Lung (tissue), 12 donors: ENCODE results near the gene TJP2. TPM values are rescaled to one million over a fixed set of nuclear protein-coding genes. Genes with fewer than 3 reads are reported as not detected.

Experiments
- ATAC-seq: fragments of 200-7000 bp; cut with Tn5 transposase; one replicate; pipeline ENCODE4 v1.9.1; 2020; ENCODE audit warnings: moderate number of reproducible peaks; ENCODE audit not compliant: insufficient read depth, low FRiP score
- DNase-seq, 3 donors: peaks; one replicate each; pipeline ENCODE4 v3.0.0-alpha.2; 2013 to 2017
- H3K27ac ChIP-seq, 2 donors: one replicate each; pipeline ENCODE4 v1.5.1; 2013; ENCODE audit warnings: mild to moderate bottlenecking in 2 of 2, moderate library complexity in 2 of 2, control low read depth in 1 of 2, inconsistent platforms in 1 of 2, low read depth in 1 of 2, low read length in 1 of 2
- H3K27me3 ChIP-seq, 3 donors: one replicate each; pipeline ENCODE4 v1.5.1; 2013; ENCODE audit warnings: low read length in 2 of 3; ENCODE audit not compliant: control insufficient read depth in 3 of 3, insufficient read depth in 3 of 3
- H3K36me3 ChIP-seq, 4 donors: one replicate each; pipeline ENCODE4 v1.5.1; 2013; ENCODE audit warnings: low read length in 4 of 4, mild to moderate bottlenecking in 1 of 4, moderate library complexity in 1 of 4; ENCODE audit not compliant: control insufficient read depth in 4 of 4, insufficient read depth in 4 of 4
- H3K4me1 ChIP-seq, 5 donors: one replicate each; pipeline ENCODE4 v1.5.1; 2013; ENCODE audit warnings: low read length in 5 of 5, mild to moderate bottlenecking in 2 of 5, moderate library complexity in 1 of 5; ENCODE audit not compliant: control insufficient read depth in 5 of 5, insufficient read depth in 5 of 5
- H3K4me3 ChIP-seq: one replicate; pipeline ENCODE4 v1.5.1; 2013; ENCODE audit warnings: mild to moderate bottlenecking, control low read depth, moderate library complexity
- H3K9ac ChIP-seq, 2 donors: one replicate each; pipeline ENCODE4 v1.5.1; 2013; ENCODE audit warnings: low read length in 2 of 2, control low read depth in 1 of 2; ENCODE audit not compliant: insufficient read depth in 1 of 2
- H3K9me3 ChIP-seq, 4 donors: one replicate each; pipeline ENCODE4 v1.5.1; 2013; ENCODE audit warnings: low read length in 3 of 4, mild to moderate bottlenecking in 1 of 4, moderate library complexity in 1 of 4; ENCODE audit not compliant: control insufficient read depth in 4 of 4, insufficient read depth in 3 of 4
- WGBS, 2 donors: extraction: QIAGEN DNeasy Blood & Tissue Kit; methylation state at CpG; one replicate each; pipeline ENCODE4 v1.1.7; 2013; 5-methylcytosine and 5-hydroxymethylcytosine counted together
- polyA plus RNA-seq, 2 donors: library from polyadenylated mRNA; stranded (reverse); fragments of 200-250 nt; gene quantifications; one replicate each; pipeline ENCODE4 v1.2.1, GENCODE V29; 2013
- total RNA-seq, 2 donors: library from RNA; depleted of rRNA in 1 of 2; stranded (reverse); fragments of >200 nt in 1 of 2; gene quantifications; one replicate each; pipeline ENCODE4 v1.2.1, GENCODE V29; 2014 to 2021
- TF ChIP-seq, protein P1 (sequence below): IDR thresholded peaks from 2 replicates; pipeline ENCODE4 v1.5.1; 2012; ENCODE audit warnings: mild to moderate bottlenecking; ENCODE audit errors: control extremely low read depth, extremely low read depth
- donor health status: control.
- donor health status: control.
- donor health status: Bipolar disorder and iron deficiency.
- donor health status: healthy.
- donor health status: DM: yes; HTN: yes; CAD: no.

The TJP2 gene
- total and polyA plus RNA-seq, 4 donors: 39.3 to 181 (median 73.6) TPM

DNA sequence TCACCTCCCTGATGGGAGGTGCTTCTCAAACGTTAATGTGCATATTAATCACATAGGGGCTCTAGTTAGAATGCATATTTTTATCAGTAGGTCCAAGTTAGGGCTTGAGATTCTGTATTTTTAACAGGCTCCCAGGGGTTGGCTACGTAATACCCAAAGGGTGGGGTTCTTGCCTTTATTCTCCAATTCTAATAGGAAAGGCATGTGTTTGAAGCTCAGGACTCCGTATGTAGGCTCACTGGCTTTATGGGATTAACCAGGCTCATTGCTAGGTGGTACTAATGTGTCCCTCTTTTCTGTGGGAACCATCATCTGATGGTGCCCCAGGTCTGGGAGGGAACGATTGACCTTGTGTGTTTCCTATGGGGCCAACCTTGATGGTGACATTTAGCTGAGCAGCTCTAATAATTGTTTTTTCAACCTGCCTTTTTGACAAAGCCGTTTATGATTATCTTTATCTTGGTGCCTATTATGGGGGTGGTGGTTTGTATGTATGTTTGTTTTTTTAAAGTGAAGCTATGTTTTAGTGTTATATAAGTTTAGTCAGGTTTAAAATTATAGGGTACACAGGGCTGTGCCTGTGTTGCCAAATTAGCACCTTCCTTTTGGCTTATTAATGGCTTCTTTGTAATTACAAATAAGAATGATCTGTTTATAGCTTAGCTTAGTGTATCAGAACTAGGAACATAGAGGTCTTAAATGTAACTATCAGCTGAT is 20.8 kb downstream of the TJP2 start:
- peaks cover 17 to 35% (median 27%) of the 10 kb centered on the region in 5 donors for H3K4me1 ChIP-seq
- no peaks in the 10 kb centered on the region for H3K27me3 ChIP-seq
- no peak overlapping the region for H3K9ac ChIP-seq
- DNase-seq: no peak
- peak overlapping the region in 1 of 2 donors; percentile 35 for H3K27ac ChIP-seq
- ATAC-seq: no peak
- no peaks in the 10 kb centered on the region for H3K36me3 ChIP-seq
- no peak overlapping the region for H3K4me3 ChIP-seq
- no peaks in the 10 kb centered on the region for H3K9me3 ChIP-seq
- 61 to 64% methylated on average over 5 of the region's 5 CpGs for WGBS, 2 donors
- TF ChIP-seq, protein P1, sequence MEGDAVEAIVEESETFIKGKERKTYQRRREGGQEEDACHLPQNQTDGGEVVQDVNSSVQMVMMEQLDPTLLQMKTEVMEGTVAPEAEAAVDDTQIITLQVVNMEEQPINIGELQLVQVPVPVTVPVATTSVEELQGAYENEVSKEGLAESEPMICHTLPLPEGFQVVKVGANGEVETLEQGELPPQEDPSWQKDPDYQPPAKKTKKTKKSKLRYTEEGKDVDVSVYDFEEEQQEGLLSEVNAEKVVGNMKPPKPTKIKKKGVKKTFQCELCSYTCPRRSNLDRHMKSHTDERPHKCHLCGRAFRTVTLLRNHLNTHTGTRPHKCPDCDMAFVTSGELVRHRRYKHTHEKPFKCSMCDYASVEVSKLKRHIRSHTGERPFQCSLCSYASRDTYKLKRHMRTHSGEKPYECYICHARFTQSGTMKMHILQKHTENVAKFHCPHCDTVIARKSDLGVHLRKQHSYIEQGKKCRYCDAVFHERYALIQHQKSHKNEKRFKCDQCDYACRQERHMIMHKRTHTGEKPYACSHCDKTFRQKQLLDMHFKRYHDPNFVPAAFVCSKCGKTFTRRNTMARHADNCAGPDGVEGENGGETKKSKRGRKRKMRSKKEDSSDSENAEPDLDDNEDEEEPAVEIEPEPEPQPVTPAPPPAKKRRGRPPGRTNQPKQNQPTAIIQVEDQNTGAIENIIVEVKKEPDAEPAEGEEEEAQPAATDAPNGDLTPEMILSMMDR: no peak

GRCh38 chr9:69195668-69196067 is 21.6 kb downstream of the TJP2 start:
- no peak for DNase-seq
- no peak overlapping the region for H3K9ac ChIP-seq
- no peak for ATAC-seq
- H3K4me1 ChIP-seq: peaks cover 21 to 34% (median 26%) of the 10 kb centered on the region in 5 donors
- TF ChIP-seq, protein P1: no peak
- no peak overlapping the region for H3K4me3 ChIP-seq
- no peaks in the 10 kb centered on the region for H3K36me3 ChIP-seq
- H3K27me3 ChIP-seq: no peaks in the 10 kb centered on the region
- H3K27ac ChIP-seq: peak overlapping the region in 1 of 2 donors; percentile 35
- no peaks in the 10 kb centered on the region for H3K9me3 ChIP-seq
- WGBS, 2 donors: 54 to 60% methylated on average over 3 of the region's 3 CpGs

- Histone ChIP-seq H3K9me3 (no peaks in the 10 kb centered on the region), H3K27me3 (no peaks in the 10 kb centered on the region), H3K4me3 (no peak overlapping the region), H3K4me1 (peaks cover 10 to 23% (median 22%) of the 10 kb centered on the region in 5 donors), H3K36me3 (no peaks in the 10 kb centered on the region), H3K27ac (no peak overlapping the region), H3K9ac (no peak overlapping the region)
- DNase-seq (no peak), ATAC-seq (no peak)
- WGBS, 2 donors: 96% methylated on average over 4 of the region's 4 CpGs
- TF ChIP-seq, protein P1: no peak
Observed at GRCh38 chr9:69197687-69198086, 23.6 kb downstream of the TJP2 start.
